HG03039 (cell line): Measurements from ENCODE around the gene SCRG1.

Experiments used
- ATAC-seq: cut with Tn5 transposase; IDR thresholded peaks from one replicate; pipeline ENCODE4 v1.9.1; 2021; ENCODE audit warnings: mild to moderate bottlenecking, moderate library complexity; ENCODE audit not compliant: unreplicated experiment

The SCRG1 gene

DNA sequence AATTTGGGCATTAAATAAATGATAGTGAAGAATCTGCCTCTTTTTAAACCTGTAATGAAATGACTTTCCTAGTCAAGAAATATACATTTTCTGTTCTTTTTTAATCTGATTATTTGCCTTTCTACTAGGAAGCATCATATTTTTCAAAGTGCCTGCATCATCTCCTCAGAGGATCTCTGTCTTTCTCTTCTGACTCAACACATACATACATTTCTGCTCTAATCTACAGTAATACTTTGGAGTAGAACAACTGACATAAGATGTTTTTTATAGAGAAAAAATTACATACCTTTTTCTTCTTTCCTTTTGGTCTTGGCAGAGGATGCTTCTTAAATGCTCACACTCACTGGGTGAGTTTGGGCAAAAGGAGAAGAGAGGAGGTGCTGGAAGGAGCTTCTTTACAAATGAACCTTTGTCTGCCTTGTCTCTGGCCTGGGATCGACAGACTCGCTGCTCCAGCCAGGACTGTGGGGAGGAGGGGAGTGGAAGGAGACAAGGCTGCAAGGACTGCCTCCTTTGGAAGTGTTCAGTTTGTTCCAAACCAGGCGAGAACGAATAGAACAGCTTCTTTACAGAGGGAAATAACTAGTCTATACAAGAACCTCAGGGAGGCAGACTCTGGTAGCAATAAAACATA is at the start of gene SCRG1:
TSS of gene SCRG1 (minus strand) at position 338 of the 637 bp plus-strand sequence. CDS start 7,702 bp downstream, outside the sequence.
- no peak for ATAC-seq

DNA sequence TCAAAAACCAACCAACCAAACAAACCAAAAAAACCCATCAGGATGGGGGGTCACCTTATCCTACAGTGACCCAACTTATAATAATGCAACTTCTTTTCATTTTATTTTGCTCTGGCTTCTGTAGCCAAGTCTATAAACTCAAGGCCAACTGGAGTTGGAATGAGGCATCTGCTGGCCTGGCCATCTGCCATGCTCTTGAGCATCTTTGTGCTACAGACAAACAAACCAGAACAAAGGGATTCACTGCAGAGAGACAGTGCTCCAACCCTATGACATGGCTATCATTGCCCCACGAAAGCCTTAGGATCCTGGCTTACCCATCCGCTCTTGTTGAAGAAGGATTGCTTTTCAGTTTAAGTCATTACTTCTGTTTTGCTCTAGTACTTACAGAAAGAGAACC is 49.2 kb upstream of the SCRG1 start:
- ATAC-seq, result no peak

DNA sequence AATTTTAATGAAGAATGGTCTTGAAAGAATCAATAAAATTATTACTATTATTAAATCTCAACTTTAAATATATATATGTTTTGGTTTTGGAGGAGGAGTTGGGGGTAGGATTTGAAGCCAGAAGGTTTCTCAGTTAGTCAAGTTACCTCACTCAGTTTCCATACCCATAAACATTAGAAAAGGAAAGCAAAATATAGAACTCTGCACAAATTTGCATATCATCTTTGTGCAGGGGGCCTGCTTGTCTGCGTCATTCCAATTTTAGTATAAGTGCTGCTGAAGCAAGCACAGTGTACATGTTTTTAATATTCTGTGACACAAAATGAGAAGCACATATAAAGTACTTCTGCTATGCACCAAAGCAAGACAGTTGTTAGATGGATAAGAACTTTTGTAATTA is 47.5 kb upstream of the SCRG1 start:
- peak; percentile 93 for ATAC-seq

DNA sequence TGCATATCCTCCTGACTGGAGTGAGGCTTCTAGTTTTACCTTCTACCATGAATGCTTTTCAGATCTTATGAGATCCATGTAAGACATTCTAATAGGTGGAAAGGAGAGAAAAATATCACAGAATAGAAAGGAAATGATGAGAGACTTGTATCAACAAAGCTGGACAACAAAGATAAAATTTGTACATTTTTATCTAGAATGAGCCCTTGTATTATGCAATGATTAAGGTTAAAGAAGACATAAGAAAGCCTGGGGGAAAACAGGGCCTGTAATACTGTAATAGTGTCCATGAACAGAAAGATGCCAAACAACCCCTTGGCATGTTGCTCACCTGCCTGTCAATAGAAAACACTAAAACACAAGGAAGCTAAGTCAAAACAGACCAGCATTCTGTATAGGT is 44.2 kb upstream of the SCRG1 start:
- no peak for ATAC-seq

DNA sequence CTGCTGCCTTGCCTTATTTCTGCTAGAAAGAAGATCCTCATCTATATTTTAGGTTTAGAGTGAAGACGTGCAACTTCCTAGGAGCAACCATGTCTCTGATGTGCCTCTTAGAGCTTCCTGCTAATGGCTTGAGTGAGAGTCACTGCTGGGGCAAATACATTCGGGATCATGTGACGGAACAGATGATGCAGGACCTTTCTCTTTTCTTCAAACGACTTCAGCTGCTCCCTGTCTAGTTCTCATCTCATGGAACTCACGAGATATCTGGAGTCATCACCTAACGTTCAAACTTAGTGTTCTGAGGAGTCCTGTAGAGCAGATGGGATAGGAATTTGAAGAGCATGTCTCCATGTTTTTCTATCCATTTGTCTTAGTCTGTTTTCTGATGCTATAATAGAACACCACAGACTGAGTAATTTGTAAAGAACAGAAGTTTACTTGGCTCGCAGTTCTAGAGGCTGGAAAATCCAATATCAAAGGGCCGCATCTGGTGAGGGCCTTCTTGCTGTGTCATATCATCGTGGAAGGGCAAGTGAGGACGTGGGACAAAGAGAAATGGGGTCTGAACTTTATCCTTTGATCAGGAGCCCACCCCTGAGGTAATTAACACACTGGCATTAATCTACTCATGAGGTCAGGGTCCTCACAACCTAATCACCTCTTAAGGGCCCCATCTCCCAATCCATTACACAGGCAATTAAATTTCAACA is 43.5 kb upstream of the SCRG1 start:
- no peak for ATAC-seq

DNA sequence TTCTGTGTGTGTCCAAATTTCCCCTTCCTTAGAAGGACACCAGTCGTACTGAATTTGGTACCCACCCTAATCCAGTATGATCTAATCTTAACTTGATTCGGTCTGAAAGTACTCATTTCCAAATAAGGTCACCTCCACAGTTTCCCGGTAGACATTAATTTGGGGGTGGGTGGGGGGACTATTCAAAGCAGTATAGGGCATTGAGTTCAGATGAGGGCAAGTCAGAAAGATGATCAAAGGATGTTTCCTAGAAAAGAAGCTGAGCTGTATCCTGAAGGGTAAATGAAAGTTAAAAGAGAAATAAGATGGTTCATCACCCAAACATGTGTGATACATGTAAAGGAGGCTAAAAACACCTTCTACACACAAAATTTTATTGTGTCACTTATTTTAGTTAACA is 42.0 kb upstream of the SCRG1 start:
- no peak for ATAC-seq

DNA sequence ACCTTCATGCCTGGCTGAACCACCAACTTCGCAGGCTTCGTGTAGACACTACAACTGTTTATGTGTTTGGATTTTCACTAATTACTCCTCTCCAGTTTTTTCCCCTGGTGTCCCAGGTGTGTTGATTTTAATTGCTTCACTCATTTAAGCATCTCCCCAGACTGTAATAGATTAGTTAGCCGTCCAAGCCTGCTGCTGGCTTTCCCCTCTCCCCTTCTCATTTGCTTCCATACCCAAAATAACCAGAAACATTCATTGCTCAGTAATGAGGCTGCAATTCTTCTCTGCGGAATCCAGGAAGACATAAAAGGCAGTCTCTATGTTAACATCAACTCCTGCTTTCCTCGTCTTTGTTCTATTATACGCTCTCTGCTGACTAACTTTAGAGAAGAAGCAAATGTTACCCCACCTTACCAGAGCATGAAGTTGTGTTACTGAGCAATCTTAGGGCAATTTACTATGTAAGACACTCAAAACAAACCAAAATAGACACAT is 37.9 kb upstream of the SCRG1 start:
- ATAC-seq, result no peak

DNA sequence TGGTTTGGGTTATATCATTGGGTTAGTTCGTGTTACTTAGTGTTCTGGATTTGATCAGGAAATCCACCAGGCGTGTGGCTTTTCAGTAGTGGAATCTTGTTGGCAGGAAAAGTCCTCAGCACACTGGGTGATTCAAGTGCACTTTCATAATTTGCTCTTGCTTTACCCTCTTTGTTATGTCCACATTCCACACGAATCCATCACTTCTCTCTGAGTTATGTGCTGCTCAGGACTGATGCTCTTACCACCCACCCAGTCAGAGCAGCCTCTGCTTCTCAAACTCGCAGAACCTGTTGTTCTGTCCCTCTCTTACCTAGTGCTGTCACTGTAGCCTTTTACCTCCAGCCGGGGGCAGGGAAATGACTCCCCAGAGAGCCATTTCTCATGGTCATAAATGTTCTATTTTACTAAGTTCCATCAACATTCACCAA is 37.2 kb upstream of the SCRG1 start:
- no peak for ATAC-seq

DNA sequence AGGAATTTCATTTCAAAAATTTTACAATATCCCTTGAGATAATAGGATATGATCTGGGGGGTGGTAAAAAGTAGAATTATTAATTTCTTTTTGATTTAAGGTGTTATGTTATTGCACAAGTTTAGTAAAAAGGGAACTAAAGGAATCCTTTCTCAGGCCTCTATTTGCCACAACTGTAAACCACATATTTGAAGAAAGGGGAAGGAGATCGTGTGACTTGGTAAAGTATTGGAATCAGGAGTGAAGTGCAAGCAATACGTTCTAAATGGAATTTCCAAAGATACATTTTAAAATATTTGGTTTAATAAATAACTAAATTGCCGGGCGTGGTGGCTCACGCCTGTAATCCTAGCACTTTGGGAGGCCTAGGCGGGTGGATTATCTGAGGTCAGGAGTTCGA is 35.3 kb upstream of the SCRG1 start:
- ATAC-seq, result no peak

DNA sequence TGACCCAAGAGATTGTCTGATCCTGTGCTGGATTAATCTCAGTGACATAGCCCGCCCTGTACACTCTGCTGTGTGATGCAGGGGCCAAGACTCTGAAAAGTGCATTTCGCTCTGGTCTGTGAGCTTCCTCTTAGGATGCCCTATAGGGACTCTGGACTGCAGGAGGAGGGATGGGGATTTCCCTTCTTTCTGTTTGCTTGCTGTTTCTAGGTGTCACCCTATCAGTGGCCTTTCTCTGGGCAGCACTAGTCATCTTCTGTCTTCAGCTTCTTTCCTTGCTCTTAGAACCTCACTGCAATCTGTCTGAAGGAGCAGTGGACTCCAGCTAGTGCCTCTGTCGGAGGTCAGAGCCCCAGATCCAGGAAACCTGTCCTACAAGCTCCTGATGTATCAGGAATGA is 34.5 kb upstream of the SCRG1 start:
- ATAC-seq, result no peak

DNA sequence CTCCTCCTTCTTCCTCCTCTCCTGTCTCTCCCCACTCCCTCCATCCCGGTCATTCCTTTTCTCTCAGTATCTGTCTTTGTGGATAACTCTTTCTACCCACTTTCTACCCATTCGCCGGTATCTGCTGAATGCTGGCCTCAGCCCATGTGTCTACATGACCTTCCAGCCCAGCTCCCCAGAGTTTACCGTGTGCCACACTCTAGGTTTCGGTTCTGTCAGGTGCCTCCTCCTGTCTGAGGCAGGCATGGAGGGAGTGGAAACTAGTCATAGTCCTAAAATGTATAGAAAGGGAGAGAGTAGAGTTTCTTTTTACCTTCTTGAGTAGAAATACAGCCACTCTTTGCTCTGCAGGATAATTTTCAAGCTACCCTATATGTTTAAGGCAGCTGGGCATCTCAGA is 33.5 kb upstream of the SCRG1 start:
- ATAC-seq, result peak; percentile 51

DNA sequence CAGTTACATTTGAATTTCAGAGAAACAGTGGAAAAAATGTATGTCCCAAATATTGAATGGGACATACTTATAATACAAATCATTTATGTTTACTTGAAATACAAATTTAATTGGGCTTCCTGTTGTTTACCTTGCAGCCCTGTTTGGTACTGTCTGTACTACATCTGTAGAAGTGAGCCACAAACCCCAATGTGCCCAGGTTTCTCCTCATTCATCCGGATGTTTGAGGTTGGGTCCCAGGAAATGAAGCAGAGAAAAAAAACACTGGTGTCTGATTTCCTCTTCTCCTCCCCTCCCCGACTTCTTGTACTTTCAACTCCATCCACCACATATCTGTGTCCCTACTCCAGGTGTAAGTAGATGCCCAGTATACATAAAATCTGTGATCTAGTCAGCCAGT is 27.1 kb upstream of the SCRG1 start:
- ATAC-seq, result no peak

DNA sequence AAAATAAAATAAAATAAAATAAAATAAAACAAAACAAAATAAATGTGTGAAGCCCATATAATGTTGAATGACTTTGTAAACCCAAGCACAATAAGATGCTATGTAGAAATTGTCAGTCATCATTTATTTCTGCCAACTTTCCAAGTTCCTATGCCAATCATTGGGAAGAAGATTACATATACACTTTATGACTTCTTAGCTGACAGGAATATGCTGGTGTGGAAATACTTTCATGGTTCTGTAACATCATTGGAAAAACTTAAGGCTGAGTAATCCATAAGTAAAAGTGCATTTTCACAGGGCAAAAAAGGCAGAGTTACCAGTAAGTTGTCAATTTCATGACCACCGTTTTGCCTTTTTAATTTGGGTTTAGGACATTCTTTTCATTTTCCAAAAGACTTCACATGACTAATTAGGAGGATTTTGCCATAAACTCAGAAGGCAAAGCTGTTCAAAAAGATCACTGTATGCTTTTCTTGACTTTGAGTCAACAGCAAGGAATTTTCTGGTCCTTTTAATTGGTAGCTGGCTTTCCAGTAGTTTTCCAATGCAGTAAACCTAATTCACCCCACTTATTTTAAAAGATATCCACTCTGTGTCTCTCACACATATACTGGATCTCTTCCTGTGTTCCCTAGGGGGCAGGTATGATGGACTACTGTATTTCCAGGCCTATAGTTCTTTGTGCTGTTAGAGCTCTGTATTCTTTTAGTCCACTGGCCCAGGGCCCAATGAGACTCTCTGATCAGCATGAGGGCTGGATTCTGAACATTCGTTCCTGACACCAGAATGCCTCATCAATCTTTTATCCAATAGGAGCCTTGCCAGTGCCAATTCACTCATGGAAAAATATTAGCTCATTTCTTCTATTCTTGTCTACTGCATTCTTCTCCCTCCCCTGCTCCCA is 26.2 kb upstream of the SCRG1 start:
- no peak for ATAC-seq

DNA sequence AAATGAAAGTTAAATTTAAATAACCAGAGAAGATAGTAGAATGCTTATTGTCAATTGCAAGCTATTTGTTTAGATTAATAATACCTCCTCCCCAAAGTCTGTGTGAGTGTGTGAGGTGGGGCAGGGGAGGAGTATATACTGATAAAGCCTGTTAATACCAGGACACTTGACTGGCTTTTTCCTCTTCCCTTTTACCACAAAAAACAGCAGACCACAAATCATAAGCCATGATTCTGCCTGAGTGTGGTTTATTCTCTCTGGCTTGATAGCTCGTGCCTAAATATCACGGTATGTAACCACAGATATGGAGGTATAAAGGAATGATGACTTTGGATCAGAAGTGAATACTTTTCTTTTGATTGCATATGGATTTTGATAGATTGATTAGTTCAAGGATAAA is 21.9 kb upstream of the SCRG1 start:
- no peak for ATAC-seq

DNA sequence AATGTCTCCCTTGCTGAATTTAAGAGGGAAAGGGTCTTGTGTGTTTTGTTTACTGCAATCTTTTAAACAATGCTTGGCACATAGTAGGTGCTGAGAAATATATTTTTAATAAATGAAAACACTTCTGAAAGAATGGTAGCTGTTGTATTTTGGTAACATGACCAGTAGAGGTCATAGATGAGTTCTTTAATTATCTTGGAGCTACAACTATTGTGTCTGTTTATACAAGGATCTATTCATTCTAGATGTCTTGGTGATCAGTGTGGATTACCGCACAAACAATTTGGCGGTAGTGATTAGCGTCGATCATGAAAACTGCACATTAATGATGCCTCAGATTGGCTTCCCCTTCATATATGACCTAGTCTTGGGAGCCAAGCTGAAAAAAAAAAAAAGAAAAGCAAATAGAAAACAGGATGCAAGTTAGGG is 21.4 kb upstream of the SCRG1 start:
- no peak for ATAC-seq

DNA sequence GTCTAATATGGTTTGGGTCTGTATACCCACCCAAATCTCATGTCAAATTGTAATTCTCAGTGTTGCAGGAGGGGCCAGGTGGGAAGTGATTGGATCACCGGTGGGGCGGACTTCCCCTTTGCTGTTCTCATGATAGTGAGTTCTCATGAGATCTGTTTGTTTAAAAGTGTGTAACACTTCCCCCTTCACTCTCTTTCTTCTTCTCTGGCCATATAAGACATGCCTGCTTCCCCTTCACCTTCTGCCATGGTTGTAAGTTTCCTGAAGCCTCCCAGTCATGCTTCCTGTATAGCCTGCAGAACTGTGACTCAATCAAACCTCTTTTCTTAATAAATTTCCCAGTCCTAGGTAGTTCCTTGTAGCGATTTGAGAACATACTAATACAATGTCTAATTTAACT is 19.7 kb upstream of the SCRG1 start:
- ATAC-seq, result no peak

DNA sequence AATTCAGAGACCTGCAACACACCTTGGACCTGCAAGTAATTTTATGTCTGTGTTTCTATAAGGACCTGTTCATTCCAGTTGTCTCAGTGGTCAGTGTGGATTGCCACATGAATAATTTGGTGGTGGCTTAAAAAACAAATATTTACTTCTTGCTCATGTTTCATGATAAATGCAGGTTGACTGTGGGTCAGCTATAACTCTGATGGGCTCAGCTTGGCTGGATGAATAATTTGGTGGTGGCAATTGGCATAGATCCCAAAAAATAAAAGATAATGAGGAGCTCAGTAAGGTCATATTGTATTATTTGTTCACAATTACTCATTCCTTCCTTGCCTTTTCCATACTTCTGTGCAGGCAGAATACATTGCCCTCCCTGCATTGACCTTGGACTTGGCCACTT is 18.9 kb upstream of the SCRG1 start:
- no peak for ATAC-seq

DNA sequence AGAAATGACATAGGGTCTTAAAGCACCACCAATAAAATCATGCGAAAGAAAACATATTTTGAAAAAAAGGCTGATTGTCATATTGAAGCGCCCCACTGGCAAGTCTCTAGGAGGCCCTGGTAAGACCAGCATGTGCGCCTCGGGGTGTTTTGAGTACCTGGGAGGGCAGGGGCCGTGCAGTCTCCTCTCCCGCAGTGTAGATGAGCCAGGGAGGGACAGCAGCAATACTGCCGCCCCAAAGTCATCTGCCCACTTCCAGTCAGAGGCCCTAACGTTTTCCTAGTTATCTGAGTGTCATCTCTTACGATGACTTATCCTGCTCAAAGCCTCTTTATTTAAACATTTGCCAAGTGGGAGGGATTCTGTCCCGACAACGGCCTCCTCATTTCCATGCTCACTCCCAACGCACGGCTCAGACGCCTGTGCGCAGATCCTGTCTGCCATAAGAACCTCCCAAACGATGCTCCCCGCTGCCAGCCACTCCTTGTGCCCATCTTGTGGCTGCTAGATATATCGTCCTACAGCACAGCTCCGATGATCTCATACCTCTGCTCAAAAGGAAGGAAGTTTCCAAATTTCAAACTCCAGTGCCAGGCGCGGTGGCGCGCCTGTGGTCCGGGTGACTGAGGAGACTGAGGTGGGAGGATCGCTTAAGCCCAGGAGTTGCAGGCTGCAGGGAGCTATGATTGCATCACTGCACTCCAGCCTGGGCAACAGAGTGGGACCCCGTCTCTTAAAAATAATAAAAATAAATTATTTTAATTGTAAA is 17.2 kb upstream of the SCRG1 start:
- no peak for ATAC-seq

DNA sequence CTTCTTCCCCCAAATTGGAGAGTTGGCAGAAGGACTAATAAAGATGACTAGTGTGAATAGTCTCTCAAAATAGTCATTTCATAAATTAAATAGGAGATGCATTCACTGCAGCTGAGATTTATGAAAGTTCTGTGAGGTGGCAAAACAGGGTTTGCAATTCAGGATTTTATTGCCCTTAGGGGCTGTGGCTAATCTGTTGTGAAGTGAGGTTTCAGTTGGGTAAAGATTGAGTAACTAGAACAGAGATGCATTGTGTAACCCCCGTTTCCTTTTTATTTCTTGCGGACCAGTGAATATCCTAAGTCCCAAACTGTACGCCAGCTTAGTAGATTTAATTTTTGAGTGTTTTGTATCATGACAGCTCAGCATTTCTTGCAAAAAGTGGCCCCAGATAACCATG is 16.2 kb upstream of the SCRG1 start:
- ATAC-seq, result no peak

DNA sequence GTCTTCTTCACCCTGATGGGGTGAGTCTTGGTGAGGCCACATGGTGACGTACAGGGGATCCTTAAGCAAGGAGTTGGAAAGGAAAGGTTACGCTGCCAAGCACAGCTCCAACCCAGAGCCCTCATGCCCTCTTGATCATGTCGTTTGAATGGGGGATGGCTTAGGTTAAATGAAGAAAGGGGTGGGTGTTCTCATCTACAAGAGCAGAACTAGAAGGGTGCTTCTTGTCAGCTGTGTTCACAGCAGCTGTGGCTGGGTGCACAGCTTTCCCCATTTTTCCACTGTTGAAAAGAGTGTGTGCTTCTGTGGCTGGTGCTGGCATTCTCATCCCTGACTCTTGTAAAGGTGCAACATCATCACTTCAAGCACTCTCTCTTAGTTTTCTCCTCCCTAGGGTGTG is 15.5 kb upstream of the SCRG1 start:
- ATAC-seq, result no peak

DNA sequence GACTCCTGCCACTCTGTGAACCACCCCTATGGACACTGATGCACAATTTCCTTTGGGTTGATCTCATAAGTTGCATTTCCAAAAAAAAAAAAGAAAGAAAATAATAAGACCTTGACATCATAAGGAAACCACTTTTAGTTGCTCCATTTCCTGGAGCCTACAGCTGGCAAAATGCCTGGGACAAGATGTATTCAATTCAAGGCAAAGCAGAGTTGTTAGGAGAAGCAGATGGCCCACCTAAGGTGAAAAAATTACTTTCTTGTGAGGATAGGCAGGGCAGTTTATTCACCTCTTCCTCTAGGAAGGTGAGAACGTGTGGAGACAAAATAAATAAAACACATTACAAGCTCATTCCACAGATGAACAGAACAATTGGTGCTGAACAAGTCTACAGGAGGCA is 14.1 kb upstream of the SCRG1 start:
- no peak for ATAC-seq
